Activated naive CD8-positive, alpha-beta T cell treated with anti-CD3 and anti-CD28 coated beads, Interleukin-2, amount 50 U/mL, for 24 hours (primary cell): ENCODE measurements around the gene PRDM10.

Experiments used
- ATAC-seq: fragments of 150-1000 bp; cut with Tn5 transposase; one replicate; pipeline ENCODE4 v1.10.0; 2021
- DNase-seq: peaks from one replicate; pipeline ENCODE4 v3.0.0; 2021
- H3K27ac Mint-ChIP-seq: one replicate; pipeline ENCODE4 v1.8.0; 2021; ENCODE audit warnings: mild to moderate bottlenecking, mixed read lengths
- H3K27me3 Mint-ChIP-seq: one replicate; pipeline ENCODE4 v1.8.0; 2021; ENCODE audit warnings: mixed read lengths
- H3K36me3 Mint-ChIP-seq: one replicate; pipeline ENCODE4 v1.8.0; 2021; ENCODE audit warnings: low read depth, mixed read lengths
- H3K4me1 Mint-ChIP-seq: one replicate; pipeline ENCODE4 v1.8.0; 2021; ENCODE audit warnings: mixed read lengths
- H3K4me3 Mint-ChIP-seq: one replicate; pipeline ENCODE4 v1.8.0; 2021; ENCODE audit warnings: mild to moderate bottlenecking, moderate library complexity, mixed read lengths
- H3K9me3 Mint-ChIP-seq: one replicate; pipeline ENCODE4 v1.8.0; 2021; ENCODE audit warnings: mixed read lengths

Gene PRDM10

DNA sequence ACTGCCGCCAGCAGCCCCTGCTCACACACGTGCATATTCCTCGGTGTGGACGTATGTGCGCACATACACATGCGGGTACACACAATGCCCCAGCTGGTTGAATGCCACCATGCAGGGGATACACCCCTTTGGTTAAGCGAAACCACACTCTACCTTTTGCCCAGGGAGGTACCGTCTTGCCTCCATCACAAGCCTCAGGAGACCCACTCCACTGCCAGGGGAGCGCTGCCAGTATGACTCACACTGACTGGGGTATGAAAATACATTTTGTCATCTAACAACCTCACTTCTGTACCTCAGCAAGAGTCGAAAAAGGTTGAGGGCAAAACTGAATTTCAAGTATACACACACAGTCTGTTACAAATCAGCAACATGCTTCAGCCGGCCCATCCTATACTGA lies 147.5 kb downstream of the PRDM10 start:
- Mint-ChIP-seq H3K9me3 (no peaks in the 10 kb centered on the region), H3K4me3 (no peak overlapping the region), H3K27ac (no peak overlapping the region), H3K4me1 (peaks cover 37% of the 10 kb centered on the region), H3K36me3 (peaks cover 8% of the 10 kb centered on the region), H3K27me3 (no peaks in the 10 kb centered on the region)
- ATAC-seq (peak; percentile 34), DNase-seq (no peak)

- DNase-seq (no peak), ATAC-seq (no peak)
- Mint-ChIP-seq H3K27me3 (no peaks in the 10 kb centered on the region), H3K9me3 (no peaks in the 10 kb centered on the region), H3K4me1 (peaks cover 34% of the 10 kb centered on the region), H3K27ac (no peak overlapping the region), H3K36me3 (peaks cover 4% of the 10 kb centered on the region), H3K4me3 (peak overlapping the region; percentile 19)
These were observed 148.3 kb downstream of the PRDM10 start for GRCh38 chr11:129854232-129854805.

DNA sequence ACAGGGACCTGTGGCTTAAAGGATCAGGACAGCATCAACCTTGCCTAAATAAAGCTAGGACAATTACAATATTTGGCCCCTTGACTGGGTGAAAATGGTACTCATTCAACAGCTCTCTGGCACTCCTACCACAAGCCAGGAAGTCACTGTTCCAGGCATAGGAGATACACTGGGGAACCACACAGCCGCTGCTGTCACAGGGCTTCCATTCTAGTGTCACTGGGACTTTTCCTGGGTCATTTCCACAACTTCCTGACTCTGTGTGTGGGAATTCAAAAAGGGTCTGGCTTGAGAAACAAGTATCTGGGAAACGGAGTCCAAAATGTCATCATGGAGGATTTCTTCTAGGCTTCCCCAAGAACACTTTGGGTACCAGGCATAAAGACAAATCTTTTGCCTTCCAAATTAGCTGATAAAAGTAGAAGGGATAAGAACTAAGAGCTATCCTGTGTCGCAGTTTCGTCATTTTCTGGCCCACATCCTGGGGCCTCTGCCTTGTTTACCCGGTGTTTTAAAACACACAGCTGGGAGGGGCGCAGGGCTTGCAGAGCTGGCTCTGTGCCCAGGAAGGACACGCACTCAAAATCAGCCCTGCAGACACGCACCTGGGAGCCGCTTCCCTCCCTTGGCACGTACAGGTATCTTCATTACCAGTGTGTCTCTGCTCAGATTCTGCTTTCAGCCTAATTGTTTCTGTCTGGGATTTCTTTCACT lies 149.0 kb downstream of the PRDM10 start:
- Mint-ChIP-seq H3K27me3 (no peaks in the 10 kb centered on the region), H3K4me3 (no peak overlapping the region), H3K4me1 (peaks cover 33% of the 10 kb centered on the region), H3K9me3 (no peaks in the 10 kb centered on the region), H3K36me3 (peaks cover 4% of the 10 kb centered on the region), H3K27ac (peak overlapping the region; percentile 37)
- DNase-seq (peak; percentile 24), ATAC-seq (peak; percentile 33)

DNA sequence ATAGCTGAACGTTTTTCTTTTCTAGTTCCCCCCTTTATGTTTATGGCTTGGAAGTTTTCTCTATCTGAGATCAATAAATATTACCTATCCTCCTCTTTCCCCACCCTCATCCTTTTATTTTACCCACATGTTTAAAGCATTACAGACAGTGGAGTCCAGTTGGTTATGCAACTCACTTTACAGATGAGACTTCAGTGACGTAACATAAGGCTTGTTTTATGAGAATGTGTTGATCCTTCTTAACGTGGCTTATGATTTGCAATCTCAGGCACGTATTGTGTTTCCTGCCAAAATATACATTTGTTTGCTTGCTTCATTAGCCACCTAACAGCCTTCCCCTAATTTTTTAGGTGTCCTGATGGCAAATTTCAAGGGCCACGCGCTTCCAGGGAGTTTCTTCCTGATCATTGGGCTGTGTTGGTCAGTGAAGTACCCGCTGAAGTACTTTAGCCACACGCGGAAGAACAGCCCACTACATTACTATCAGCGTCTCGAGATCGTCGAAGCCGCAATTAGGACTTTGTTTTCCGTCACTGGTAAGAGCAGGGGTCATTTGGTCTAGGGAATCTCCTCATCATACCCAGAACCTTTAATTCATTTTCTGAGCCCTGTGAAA lies 150.4 kb downstream of the PRDM10 start:
- Mint-ChIP-seq H3K9me3 (no peaks in the 10 kb centered on the region), H3K27me3 (no peaks in the 10 kb centered on the region), H3K36me3 (peaks cover 4% of the 10 kb centered on the region), H3K27ac (no peak overlapping the region), H3K4me1 (peaks cover 32% of the 10 kb centered on the region), H3K4me3 (no peak overlapping the region)
- ATAC-seq (no peak), DNase-seq (no peak)
